OCI-LY7 (cell line): ENCODE measurements around the gene TTC28. TPM values are rescaled to one million over a fixed set of nuclear protein-coding genes. Genes with fewer than 3 reads are reported as not detected.

ENCODE experiments used
- BruUV-seq: library from RNA; stranded (reverse); fragments of 400-500 nt; replicated peaks from 2 replicates; lab custom pipeline; 2021; lab: Mats Ljungman, UMichigan
- CTCF ChIA-PET: fragments of 300-600 bp; sonication (Branson Sonifier 250); formaldehyde crosslinking; loops from one replicate; lab custom pipeline; 2022; ENCODE audit warnings: antibody characterized with exemption; ENCODE audit not compliant: unreplicated experiment; lab: Charles Lee
- POLR2A ChIA-PET: fragments of 300-600 bp; sonication (Branson Sonifier 250); formaldehyde crosslinking; loops from one replicate; lab custom pipeline; 2022; ENCODE audit warnings: antibody characterized with exemption; lab: Charles Lee
- DNase-seq: peaks from one replicate; pipeline ENCODE4 v3.0.0-alpha.2; 2015; ENCODE audit warnings: low spot score
- H2AFZ ChIP-seq: fragments of 200-600 bp; sonication (generic), shearing (Covaris generic); 2 replicates; pipeline ENCODE4 v1.6.1; 2014; ENCODE audit warnings: mild to moderate bottlenecking, antibody characterized with exemption, low read length, moderate library complexity
- H3K27ac ChIP-seq: fragments of 200-600 bp; sonication (generic); 2 replicates; pipeline ENCODE4 v1.5.1; 2014; ENCODE audit warnings: mixed run types, low read depth, mild to moderate bottlenecking, moderate library complexity, low read length, inconsistent platforms; ENCODE audit not compliant: poor library complexity, severe bottlenecking
- H3K36me3 ChIP-seq: fragments of 200-600 bp; sonication (generic); 2 replicates; pipeline ENCODE4 v1.6.1; 2014; ENCODE audit warnings: mild to moderate bottlenecking, antibody characterized with exemption, low read length, moderate library complexity, mixed read lengths; ENCODE audit not compliant: insufficient read depth
- H3K4me1 ChIP-seq: fragments of 200-600 bp; sonication (generic); 2 replicates; pipeline ENCODE4 v1.5.1; 2014; ENCODE audit warnings: mild to moderate bottlenecking, low read length; ENCODE audit not compliant: insufficient read depth, poor library complexity, severe bottlenecking
- H3K4me2 ChIP-seq: fragments of 200-600 bp; sonication (generic); 2 replicates; pipeline ENCODE4 v1.6.1; 2014; ENCODE audit warnings: mild to moderate bottlenecking, low read length
- H3K4me3 ChIP-seq: fragments of 200-600 bp; sonication (generic); 2 replicates; pipeline ENCODE4 v1.5.1; 2014; ENCODE audit warnings: mild to moderate bottlenecking, low read depth, low read length; ENCODE audit not compliant: poor library complexity, severe bottlenecking
- H3K79me2 ChIP-seq: fragments of 200-600 bp; sonication (generic); 2 replicates; pipeline ENCODE4 v1.6.1; 2016; ENCODE audit warnings: low read depth, mild to moderate bottlenecking, low read length, moderate library complexity, mixed read lengths; ENCODE audit not compliant: insufficient read depth
- H3K9me2 ChIP-seq: fragments of 200-600 bp; sonication (generic); 2 replicates; pipeline ENCODE4 v1.6.1; 2016; ENCODE audit warnings: mild to moderate bottlenecking, low read length, mixed read lengths; ENCODE audit not compliant: insufficient read depth
- H3K9me3 ChIP-seq: fragments of 200-600 bp; sonication (generic); 2 replicates; pipeline ENCODE4 v1.6.1; 2014; ENCODE audit warnings: mild to moderate bottlenecking, mixed run types, low read length, mixed read lengths
- H4K20me1 ChIP-seq: fragments of 200-600 bp; sonication (generic); 2 replicates; pipeline ENCODE4 v1.6.1; 2014; ENCODE audit warnings: mild to moderate bottlenecking, antibody characterized with exemption, low read length, moderate library complexity, mixed read lengths; ENCODE audit not compliant: insufficient read depth
- CTCF ChIP-seq: fragments of 200-600 bp; sonication (generic); conservative IDR thresholded peaks from 2 replicates; pipeline ENCODE4 v1.5.1; 2014; ENCODE audit warnings: mild to moderate bottlenecking, antibody characterized with exemption, low read length, moderate library complexity, mixed read lengths
- EZH2phosphoT487 ChIP-seq: fragments of 200-600 bp; sonication (generic); IDR thresholded peaks from 2 replicates; pipeline ENCODE4 v1.6.1; 2018; ENCODE audit warnings: low read depth, borderline replicate concordance, mild to moderate bottlenecking, mixed run types, antibody characterized with exemption, low read length, moderate library complexity, mixed read lengths
- intact Hi-C: fragments of 100-400 bp; cut with micrococcal nuclease; formaldehyde crosslinking; loops from one replicate; pipeline ENCODE4 v1.10.0; 2022; ENCODE audit not compliant: unreplicated experiment
- total RNA-seq, 2 experiments: library from RNA; depleted of rRNA in 1 of 2; stranded (reverse); fragments of >200 nt in 1 of 2; shearing (Covaris generic) in 1 of 2; gene quantifications; 2 replicates each; pipeline ENCODE4 v1.2.3, GENCODE V29; 2014 to 2022

The TTC28 gene
- total RNA-seq, 2 experiments from 2014 or later = under 0.01 to 0.55 TPM

GRCh38 chr22:28183078-28183860 lies 496.4 kb downstream of the TTC28 start:
- Histone ChIP-seq H3K27ac (no peak overlapping the region), H3K4me3 (no peak overlapping the region), H3K79me2 (no peaks in the 10 kb centered on the region), H3K9me3 (no peaks in the 10 kb centered on the region), H2AFZ (no peak overlapping the region), H3K36me3 (no peaks in the 10 kb centered on the region), H3K4me1 (no peaks in the 10 kb centered on the region), H3K9me2 (no peaks in the 10 kb centered on the region), H3K4me2 (no peak overlapping the region), H4K20me1 (no peaks in the 10 kb centered on the region)
- intact Hi-C loops = loop anchor here (2.0 kb wide), 1 partner anchor 22 kb away; no protein-coding TSS in a partner anchor
- ChIA-PET POLR2A (interaction anchor here (0.5 kb wide), 1 partner anchor 8 kb away, joined by 3 read pairs; no protein-coding TSS in a partner anchor), CTCF (no interaction called here)
- no peak for DNase-seq
- no TSS peak for BruUV-seq
- TF ChIP-seq CTCF = no peak
- TF ChIP-seq EZH2phosphoT487 = no peak

- H3K4me3 ChIP-seq = no peak overlapping the region
- TF ChIP-seq CTCF = no peak
- TF ChIP-seq EZH2phosphoT487 = no peak
- intact Hi-C loops = no loop called here
- DNase-seq = no peak
- H3K27ac ChIP-seq = no peak overlapping the region
- H3K9me3 ChIP-seq = no peaks in the 10 kb centered on the region
- H3K79me2 ChIP-seq = no peaks in the 10 kb centered on the region
- no peak overlapping the region for H2AFZ ChIP-seq
- ChIA-PET CTCF (no interaction called here), POLR2A (interaction anchor here (1.5 kb wide), 1 partner anchor 9 kb away, joined by 6 read pairs; no protein-coding TSS in a partner anchor)
- no TSS peak for BruUV-seq
- H3K36me3 ChIP-seq = no peaks in the 10 kb centered on the region
- H3K9me2 ChIP-seq = no peaks in the 10 kb centered on the region
- H3K4me1 ChIP-seq = no peaks in the 10 kb centered on the region
- no peaks in the 10 kb centered on the region for H4K20me1 ChIP-seq
- no peak overlapping the region for H3K4me2 ChIP-seq
Measured at GRCh38 chr22:28180804-28181731, 498.6 kb downstream of the TTC28 start.
